EH (cell line): ENCODE results near the gene SHLD1.
A peak's percentile ranks its signal among the peaks of the same experiment; 100 is the strongest.

Source experiments
- DNase-seq: peaks from one replicate; pipeline ENCODE4 v3.0.0-alpha.2; 2015; ENCODE audit warnings: low read depth

Gene SHLD1

DNA sequence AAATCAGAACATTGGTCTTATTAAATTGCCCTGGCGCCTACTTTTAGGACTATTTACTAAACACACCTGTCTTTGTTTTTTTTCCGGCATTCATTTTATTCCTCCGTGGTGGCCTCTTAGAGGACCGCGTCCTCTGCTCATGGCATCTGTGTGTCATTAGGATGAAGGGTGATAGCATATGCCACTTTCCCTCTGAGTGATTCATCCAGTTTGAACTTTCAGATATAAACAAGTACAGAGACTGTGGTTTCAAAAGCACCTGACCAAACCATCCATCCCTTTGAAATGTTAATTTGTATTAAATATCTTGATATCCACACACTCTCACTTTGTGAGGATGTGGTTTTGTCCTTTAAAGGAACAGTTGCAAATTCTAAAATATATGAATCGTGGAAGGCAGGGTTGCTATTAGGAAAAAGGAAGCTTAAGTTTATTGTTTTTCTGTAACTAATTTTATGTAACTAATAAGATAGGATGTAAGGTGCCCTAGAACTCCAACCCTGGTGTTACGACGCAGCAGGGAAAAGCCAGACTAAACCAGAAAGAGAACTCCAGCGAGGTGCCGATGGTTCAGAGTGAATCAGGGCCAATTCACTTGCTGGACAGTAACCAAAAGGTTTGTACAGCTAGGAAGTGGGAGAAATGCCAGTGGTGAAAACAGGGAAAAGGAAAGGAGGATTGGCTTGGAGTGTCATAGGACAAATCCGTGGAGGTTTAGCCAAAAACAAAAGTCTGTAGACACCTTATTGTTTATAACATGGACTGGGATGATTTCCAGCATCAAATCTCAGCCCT, 98.7 kb downstream of the SHLD1 start:
- peak; percentile 15 for DNase-seq

DNA sequence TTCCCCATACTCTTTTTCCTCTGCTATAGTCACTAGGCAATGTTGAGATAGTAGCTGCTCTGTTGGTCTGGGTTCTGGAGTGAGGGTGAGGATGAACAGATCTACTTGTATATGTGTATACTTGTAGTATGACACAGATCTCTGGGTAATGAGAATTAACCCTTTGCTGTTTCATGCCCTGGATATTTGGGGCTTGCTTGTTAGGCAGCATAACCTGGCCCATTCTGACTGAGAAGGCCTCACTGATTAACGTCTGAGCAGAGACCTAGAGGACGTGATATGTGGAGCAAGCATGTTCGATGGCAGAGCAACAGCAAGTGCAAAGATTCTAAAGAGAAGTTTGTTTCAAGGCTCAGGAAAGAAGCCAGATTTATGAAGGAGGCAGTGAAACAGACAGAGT, 105.7 kb downstream of the SHLD1 start:
- no peak for DNase-seq

DNA sequence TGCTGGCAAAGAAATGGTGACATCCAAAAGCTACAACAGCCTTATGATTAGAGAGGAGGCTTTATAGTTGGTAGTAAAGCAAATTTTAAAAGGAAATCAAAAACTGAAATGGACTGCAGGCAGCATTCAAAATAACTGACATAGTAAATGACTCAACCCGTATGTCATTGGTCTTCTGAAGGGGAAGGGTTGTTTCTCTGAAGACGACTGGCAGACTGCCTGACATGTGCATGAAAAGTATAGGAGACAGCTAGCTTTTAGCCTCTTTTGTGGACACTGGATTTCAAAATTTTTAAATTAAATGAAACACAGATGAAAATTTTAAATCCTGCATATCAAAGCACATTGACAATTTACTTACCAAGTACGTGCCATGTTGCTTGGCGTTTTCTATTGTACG, 109.4 kb downstream of the SHLD1 start:
- peak; percentile 39 for DNase-seq

DNA sequence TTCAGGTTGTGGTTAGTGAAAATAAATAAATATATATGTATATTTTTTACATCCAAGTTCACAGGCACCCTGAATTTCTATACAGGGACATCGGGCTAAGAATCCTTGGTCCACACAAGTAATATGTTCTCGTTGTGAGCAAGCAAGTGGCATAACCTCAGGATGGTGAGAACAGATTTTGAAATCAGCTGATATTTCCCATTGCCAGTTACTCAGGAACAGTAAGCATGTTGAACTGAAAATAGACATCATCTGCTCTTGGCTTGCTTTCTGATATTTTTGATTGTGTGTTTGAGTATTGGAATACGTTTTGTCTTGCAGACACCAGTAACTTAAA, 112.5 kb downstream of the SHLD1 start:
- DNase-seq: no peak

DNA sequence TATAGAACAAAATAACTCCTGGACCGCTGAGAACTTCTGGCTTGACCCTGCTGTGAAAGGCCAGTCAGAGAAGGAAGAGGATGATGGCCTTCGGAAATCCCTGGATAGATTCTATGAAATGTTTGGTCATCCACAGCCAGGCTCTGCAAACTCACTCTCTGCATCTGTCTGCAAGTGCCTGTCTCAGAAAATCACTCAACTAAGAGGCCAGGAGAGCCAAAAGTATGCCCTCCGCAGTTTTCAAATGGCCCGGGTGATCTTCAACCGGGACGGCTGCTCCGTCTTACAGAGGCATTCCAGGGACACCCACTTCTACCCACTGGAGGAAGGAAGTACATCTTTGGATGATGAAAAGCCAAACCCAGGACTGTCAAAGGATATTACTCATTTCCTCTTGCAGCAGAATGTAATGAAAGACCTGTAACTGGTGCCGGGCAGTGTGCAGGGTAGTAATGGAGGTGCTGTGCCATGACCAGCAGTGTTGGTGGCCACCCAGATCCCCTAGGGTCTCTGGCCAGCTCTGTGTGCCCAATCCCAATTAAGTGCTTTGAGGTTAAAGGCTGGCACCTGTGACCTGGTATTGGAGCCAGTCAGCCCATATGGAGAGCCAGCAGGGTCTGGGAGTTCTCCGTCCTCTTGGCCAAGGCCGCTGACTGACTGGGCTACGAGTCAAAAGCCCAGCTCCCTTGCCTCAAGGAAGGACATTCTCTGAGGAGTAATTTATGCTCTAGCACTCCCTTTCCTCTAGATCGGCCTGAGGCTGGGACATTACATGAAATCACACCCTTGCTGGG, 113.0 kb downstream of the SHLD1 start:
- peak; percentile 67 for DNase-seq

DNA sequence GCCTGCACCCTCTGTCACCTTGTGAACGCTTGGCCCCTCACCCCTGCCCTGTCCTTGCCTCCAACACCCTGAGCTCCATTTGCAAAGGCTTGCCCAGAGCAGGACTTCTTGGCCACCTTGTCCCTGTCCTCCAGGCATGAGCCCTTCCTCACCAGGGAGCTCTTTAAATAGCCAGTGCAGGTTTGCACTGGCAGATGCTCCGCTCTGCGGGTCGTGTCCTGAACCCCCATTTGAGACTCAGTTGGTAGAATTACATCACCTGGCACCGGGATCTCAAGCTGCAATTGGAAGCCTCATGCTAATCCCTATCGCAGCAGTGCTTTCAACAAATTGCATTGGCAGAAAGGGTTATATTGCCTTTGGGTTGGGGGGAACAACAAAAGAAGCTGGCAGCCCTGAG, 114.2 kb downstream of the SHLD1 start:
- no peak for DNase-seq

DNA sequence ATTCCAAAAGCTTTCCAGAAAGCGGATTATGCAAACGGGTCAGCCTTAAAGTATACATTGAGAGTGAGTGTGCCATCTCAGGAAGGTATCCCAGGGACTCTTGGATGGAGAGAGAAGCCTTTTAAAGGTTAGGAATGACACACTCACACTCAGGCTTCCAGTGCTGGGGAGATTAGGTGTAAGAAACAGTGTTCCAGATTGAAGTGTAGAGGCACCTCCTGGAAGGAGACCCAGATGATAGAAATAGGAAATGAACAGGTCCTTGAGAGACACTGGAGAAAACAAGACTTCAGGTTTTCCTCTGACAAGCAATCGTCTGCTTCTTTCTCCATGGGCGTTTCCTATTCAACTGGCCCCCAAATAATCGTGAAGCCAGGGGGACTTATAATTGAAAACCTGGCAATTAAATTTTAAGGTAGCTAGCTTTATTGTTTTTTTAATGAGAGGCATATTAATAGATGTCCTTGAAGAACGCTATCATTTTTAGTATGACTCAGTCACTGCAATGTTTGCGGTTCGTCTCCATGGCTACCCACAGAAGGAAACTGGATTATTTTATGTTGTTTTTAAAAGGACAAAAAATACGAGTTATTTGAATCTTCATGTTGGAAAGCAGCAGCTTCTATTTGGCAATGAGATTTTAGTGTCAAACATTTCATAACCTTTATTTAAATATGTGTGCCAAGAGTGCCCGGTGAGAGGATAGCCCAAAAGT, 114.8 kb downstream of the SHLD1 start:
- peak; percentile 62 for DNase-seq

DNA sequence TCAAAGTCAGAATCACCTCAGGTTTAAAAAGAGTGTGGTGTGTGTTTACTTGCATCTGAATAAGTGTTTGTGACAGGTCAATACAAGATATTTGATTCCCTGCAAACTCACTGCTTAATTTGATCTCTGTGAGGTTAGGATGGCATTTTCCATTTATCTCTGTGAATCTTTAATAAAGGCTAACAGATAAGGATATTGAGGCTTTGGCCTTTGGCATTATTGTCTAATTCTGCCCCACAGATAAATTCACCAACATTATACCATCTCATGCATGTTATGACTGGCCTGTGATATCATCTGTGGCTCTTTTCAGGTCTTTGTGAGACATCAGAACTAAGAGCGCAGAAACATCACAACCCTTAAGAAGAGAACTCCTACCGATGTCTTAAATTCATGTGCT, 115.4 kb downstream of the SHLD1 start:
- no peak for DNase-seq

DNA sequence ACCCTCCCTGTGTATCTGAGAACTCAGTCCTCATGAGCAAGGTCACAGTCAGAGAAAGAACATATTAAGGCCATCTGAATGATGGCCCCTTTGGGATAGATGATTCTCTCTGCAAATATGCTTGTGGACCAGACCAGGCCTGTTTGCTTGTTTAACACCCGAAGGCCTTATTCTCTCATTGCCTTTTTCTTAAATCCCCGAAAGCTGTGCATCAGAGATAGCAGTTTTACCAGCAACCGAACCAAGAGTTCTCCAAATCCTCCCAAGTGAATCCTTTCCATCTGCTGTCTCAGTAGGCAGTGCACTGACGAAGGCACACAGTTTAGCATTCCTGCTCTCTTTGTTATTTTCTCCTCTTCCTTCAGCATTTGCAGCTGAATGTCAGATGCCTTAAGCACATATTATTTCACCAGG, 120.4 kb downstream of the SHLD1 start:
- no peak for DNase-seq

DNA sequence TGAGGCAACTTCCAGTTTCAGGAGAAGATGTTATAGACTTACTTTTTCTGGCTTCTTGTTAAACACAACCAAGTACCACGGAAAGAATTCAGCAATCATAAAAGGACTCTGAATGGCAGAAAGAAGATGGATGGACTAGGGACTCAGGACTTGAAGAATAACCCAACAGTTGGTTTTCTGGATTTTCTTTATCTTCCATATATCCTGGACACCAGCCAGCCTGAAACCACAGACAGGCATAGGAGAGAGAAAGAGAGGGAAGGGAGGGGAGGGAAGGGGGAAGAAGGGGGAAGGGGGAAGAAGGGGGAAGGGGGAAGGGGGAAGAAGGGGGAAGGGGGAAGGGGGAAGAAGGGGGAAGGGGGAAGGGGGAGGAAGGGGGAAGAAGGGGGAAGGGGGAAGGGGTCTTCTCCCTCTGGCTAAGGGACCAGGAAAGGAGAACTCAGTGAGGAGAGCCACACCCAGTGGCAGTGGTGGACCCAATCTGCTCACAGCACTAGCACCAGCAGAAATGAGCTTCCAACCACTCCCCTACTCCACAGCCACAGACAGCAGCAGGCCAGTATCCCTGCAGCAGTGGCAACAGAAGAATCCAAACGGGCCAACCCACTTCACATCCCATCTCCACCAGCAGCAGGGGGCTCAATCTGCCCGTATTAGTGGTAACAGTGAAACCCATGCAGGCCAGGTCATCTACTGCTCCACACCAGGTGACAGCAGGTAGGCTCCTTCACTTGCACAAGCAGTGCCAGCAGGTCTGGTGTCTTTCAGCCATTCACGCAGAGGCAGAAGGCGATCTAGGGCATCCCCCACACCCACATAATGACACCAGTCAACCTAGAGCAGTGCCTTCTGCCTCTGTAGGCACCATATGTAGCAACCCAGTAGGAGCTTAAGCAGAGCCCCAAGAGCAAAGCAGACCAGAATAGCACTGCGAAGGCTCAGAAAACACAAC, 121.5 kb downstream of the SHLD1 start:
- no peak for DNase-seq

DNA sequence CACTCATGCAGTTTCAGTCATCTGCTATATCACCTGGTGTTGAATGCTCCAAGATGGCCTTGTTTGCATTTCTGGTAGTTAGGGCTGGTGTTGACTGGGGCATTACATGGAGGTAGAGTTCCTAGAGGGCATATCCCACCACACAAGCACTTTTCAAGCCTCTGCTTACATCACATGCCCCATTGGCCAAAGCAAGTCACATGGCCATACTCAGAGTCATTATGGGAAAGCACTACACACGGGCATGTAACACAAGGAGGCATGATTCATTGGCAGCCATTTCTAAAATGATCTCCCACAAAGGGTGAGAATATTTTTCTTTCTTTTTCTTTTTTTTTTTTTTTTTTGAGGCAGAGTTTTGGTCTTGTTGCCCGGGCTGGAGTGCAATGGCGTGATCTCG, 126.9 kb downstream of the SHLD1 start:
- no peak for DNase-seq

DNA sequence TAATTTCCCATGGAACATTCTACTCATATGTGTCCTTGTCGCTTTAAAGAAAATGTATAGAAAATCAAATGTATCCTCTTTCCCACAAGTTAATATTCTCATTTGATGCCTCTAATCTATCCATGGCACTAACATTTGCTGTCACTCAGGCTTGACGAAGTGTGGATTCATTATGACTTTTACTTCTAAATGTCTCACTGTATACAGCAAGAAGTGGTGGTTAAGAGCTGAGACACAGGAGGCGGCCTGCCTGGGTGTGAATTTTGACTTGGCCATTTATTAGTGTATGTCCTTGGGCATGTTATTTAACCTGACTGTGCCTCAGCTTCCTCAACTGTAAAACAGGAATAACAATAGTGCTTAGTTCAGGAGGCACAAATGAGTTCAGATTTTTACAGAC, 130.1 kb downstream of the SHLD1 start:
- no peak for DNase-seq

DNA sequence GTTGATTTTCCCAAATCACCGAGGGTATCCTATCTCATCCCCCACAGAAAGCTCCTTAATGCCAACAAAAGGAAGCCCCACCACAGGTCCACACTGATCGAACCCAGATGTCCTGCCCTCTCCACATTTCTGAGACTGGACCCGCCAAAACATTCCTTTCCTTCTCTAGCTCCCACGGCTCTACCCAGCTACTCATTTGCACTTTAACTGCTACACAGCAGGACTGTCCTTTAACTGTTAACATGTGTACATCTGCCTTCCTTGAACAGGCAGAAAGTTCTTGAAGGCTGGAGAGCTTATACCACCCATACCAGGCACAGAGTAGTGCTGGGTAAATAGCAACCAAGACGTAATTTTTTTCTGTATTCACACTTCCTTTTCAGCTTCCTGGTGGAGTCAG, 131.5 kb downstream of the SHLD1 start:
- DNase-seq: no peak

DNA sequence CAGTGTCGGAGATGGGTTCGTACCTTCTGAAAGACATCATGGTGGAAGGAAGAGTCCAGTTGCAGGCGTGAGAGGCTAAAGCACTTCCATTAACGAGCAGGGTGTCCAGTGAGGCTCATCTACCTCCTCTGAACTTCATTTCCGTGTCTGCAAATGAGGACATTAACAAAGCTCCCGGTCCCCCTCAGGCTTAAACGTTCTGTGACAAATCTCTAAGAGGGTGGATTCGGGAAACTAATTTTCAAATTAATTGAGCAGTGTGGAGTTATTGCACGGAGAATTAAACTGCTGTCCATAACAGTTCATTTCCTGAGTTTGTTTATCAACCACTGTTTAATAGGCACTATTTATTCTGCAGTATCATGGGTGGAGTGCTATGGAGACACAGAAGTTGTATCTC, 132.0 kb downstream of the SHLD1 start:
- no peak for DNase-seq

DNA sequence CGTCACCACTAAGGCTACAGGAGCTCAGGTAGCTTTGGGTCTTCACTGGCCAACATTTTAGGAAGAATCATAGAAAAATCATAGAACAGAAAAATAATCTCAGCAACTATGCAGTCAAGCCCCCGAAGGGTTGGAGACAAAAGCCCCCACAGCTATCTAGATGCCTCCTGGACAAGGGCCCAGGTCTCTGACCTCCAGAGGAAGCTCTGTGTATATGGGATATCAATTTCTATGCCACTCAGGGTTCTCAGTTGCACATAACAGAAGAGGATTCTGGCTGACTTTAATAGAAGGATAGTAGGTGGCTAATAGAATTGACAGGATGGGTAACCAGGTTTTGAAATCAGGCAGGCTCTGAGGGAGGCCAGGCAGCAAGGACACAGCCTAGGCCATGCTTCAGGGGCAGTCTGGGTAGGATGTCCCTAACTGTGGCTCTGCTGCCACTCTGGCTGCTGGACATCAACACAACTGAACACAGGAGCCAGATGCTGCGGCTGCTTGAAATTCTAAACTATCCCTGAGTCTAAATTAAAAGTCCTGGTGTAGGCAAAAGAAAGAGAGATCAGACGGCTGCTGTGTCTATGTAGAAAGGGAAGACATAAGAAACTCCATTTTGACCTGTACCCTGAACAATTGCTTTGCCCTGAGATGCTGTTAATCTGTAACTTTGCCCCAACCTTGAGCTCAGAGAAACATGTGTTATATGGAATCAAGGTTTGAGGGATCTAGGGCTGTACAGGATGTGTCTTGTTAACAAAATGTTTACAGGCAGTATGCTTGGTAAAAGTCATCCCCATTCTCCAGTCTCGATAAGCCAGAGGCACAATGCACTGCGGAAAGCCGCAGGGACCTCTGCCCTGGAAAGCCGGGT, 134.5 kb downstream of the SHLD1 start:
- DNase-seq: no peak

DNA sequence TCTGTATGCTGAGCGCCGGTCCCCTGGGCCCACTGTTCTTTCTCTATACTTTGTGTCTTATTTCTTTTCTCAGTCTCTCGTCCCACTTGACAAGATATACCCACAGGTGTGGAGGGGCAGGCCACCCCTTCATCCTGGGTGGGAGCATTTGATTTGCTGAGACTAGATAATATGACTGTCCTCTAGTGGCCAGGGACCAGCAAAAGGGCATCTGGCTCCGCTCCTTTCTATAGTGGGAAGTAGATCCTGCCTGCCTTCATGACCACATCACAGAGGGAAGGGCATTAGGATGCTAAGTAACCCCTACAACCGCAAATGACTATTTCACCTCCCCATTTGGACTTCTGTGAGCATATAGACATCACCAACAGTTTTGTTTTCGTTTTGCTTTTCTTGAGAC, 135.7 kb downstream of the SHLD1 start:
- no peak for DNase-seq

DNA sequence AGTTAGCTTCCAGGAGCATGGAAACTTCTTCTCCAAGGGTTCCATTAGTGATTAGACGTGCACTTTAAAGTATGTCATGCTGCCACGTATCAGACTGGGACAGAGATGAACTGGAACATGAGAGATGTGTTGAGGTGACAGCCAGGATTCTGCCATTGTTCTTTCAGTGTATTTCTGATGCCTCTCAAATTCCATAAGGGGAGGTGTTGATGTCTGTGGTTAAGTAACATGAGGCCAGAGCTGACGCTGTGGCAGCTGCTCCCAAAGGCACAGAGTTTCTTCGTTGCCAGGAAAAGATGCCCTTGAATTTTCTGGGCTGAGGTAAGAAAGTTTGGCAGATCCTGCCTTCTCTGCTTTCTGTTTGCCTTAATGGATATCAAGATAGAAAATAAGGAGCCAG, 136.6 kb downstream of the SHLD1 start:
- no peak for DNase-seq

DNA sequence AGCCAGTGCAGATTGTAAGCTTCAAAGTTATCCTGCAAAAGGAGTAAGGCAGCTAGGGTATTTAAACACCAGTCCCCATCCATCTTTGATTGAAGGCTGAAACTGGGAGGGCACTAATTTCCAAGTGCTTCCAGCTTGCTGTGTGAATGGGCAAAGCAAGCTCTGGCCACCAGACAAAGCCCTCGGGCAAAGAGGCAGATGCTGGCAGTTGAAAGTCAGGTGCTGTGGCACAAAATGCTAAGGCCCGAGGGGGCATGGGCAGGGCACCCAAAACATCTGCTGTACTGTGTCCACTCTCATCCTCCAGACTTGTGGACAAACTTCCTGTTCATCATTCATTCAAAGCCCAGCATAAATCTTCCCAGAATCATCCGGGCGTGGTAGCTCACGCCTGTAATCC, 137.2 kb downstream of the SHLD1 start:
- DNase-seq: no peak

DNA sequence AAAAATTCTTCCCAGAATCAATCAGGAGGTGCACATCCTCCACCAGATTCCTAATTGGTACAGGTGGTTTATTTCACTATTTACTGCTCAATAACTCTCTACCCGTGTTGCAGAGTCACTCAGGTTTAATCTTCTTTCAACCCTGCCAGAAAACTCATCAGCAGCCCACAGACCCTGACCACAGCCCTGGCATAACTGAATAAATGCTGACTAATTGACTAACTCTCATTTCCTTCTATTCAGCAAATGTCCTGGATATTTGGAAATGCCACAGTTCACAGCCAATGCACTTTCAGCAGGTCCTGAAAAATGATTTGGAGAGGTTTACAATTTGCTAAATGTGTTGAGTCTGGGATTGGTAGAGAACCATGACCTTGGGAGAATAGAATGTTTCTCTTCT, 137.8 kb downstream of the SHLD1 start:
- no peak for DNase-seq

DNA sequence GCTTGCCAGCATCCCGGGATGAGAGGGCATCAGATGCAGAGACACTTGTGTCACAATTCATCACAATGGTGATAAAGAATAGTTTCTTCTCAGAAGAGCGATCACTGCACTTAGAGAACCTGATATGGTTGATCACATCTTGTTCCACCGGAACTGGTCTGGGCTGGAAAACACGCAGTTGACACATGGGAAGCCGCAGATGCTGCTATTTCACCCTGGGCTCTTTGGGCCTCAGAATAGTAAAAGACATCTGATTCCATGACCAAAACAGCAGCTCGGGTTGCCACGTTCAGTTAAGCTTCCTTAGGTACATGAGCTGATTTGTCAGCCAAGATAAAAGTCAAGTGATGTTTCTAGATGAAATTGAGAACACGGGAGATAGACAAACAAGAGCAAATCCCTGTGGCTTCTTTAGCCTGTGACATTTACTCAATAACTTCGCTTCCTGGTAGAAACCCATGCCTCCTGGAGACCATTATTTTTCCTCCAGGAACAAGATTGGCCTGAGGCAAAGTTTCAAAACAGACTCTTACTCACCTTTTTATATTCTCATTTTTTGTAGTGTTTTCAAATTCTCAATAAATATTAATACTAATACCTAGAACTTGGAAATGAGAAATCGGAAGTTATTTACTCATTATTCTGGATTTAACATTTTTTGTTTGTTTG, 140.7 kb downstream of the SHLD1 start:
- DNase-seq: no peak
